ENCODE data around the gene MKLN1. TPM values are rescaled to one million over a fixed set of nuclear protein-coding genes. Genes with fewer than 3 reads are reported as not detected.

Gene MKLN1
- total RNA-seq, 1 experiment from 2014 or later = 48.5 TPM

- TF ChIP-seq, protein P1, sequence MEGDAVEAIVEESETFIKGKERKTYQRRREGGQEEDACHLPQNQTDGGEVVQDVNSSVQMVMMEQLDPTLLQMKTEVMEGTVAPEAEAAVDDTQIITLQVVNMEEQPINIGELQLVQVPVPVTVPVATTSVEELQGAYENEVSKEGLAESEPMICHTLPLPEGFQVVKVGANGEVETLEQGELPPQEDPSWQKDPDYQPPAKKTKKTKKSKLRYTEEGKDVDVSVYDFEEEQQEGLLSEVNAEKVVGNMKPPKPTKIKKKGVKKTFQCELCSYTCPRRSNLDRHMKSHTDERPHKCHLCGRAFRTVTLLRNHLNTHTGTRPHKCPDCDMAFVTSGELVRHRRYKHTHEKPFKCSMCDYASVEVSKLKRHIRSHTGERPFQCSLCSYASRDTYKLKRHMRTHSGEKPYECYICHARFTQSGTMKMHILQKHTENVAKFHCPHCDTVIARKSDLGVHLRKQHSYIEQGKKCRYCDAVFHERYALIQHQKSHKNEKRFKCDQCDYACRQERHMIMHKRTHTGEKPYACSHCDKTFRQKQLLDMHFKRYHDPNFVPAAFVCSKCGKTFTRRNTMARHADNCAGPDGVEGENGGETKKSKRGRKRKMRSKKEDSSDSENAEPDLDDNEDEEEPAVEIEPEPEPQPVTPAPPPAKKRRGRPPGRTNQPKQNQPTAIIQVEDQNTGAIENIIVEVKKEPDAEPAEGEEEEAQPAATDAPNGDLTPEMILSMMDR (IDR thresholded peaks at IDR 0.05 in 2 of 3, conservative IDR thresholded peaks at IDR 0.05 in 1 of 3; ENCODE audit: borderline replicate concordance in 1 of 3, insufficient read depth in 1 of 3, low read depth in 2 of 3, low read length in 2 of 3) = no peak
- TF ChIP-seq POLR2A (IDR thresholded peaks at IDR 0.05; ENCODE audit: borderline replicate concordance, extremely low read depth, insufficient read depth, insufficient read length) (peak; percentile 86), CBX3 (IDR thresholded peaks at IDR 0.05; ENCODE audit: low read depth) (no peak), JUND (IDR thresholded peaks at IDR 0.05) (no peak)
Measured at GRCh38 chr7:131327626-131328376, at the start of gene MKLN1 (continued).

DNA sequence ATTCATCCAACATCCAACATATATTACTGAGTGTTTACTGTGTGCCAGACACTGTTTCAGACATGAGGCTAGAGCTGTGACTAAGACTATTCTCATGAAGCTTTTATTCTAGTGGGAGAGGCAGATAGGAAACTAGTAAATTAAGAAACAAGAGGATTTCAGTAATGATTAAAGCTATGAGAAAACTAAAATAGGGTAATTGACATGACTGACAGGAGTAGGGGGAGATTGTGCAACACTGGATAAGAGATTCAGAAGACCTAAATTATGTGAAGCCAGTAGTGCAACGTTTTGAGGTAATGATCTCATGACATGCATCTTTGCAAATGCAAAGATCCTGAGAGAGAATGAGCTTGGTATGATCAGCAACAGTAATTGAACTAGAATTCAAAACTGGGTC, 48.6 kb upstream of the MKLN1 start:
- Histone ChIP-seq H3K9me2 (ENCODE audit: insufficient read depth) (no peaks in the 10 kb centered on the region), H3K36me3 (ENCODE audit: control insufficient read depth in 1 of 2, insufficient read depth in 2 of 2, low read length in 2 of 2) (no peaks in the 10 kb centered on the region), H3K9me3 (ENCODE audit: control insufficient read depth in 1 of 2, insufficient read depth in 1 of 2, low read depth in 1 of 2, low read length in 2 of 2) (no peaks in the 10 kb centered on the region), H3K79me2 (ENCODE audit: insufficient read depth, low read length) (no peaks in the 10 kb centered on the region), H3K4me1 (ENCODE audit: control insufficient read depth in 1 of 2, insufficient read depth in 2 of 2, low read length in 2 of 2) (no peaks in the 10 kb centered on the region), H3K27ac (ENCODE audit: low read depth, low read length) (no peak overlapping the region), H3K4me2 (ENCODE audit: low read length) (no peak overlapping the region), H3K9ac (ENCODE audit: low read length) (no peak overlapping the region), H4K20me1 (ENCODE audit: insufficient read depth) (no peaks in the 10 kb centered on the region), H3K27me3 (ENCODE audit: insufficient read depth, low read length) (no peaks in the 10 kb centered on the region), H2AFZ (ENCODE audit: low read depth, low read length, poor library complexity, severe bottlenecking) (no peak overlapping the region), H3K4me3 (replicated peaks in 1 of 2; ENCODE audit: low read depth in 1 of 2, low read length in 2 of 2) (no peak overlapping the region)
- TF ChIP-seq POLR2AphosphoS5 (IDR thresholded peaks at IDR 0.05; ENCODE audit: low read depth, low read length) (no peak), SRF (IDR thresholded peaks at IDR 0.05; ENCODE audit: low read depth) (no peak)
- CTCF ChIA-PET = no interaction called here
- BruUV-seq (replicated peaks) = no TSS peak
- POLR2A ChIA-PET = no interaction called here
- RAD21 ChIA-PET (ENCODE audit: low non-redundant PET in 1 of 2, low total read pairs in 2 of 2, uncharacterized antibody in 2 of 2, unreplicated experiment in 2 of 2) = interaction anchor here in 1 of 2 experiments (0.6 kb wide), 1 partner anchor 21 kb away, joined by 3 read pairs; no protein-coding TSS in a partner anchor
- intact Hi-C loops (cut with micrococcal nuclease) = no loop called here
- no peak for DNase-seq (ENCODE audit: low read depth, low spot score)
- ATAC-seq = no peak

Data from HCT116 (cell line).